HTERT RPE-1 (cell line): ENCODE measurements around the gene SLC4A7.
"Not testable (repeated sequence)": the region's sequence is repeated elsewhere in the genome, so short reads cannot be mapped to it uniquely, and the experiment has no call there.

Experiments used
- in situ Hi-C: fragments of 300-500 bp; cut with MboI; formaldehyde crosslinking; loops from 4 replicates; pipeline ENCODE4 v1.14.3; 2020; ENCODE audit warnings: low sequenced_read_pairs

Gene SLC4A7

DNA sequence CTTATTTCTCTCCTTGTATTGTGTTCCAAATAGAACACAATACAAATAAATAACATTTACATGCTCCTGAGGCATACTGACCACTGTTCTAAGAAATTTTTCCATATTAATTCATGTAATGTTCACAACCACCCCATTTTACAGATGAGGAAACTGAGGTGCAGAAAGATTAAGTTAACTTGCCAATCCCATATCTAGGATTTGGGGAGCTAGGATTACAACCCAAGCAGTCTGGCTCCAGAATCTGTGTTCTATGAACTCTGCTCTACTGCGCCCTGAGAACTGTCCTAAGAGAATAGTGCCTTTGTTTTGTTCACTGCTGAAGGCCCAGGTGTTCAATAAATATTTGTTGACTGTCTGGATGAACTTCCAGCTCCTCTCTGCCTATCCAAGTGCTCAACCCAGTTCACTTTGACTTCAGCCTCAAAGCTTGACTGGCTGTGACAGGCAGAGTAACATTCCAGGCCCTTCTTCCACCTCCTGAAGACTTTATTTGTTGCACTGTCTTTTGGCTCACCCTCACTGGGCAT lies 118.1 kb downstream of the SLC4A7 start:
- in situ Hi-C loops = no loop called here

GRCh38 chr3:27360113-27361078 lies 123.8 kb downstream of the SLC4A7 start:
- in situ Hi-C loops = no loop called here

- in situ Hi-C loops = no loop called here
Observed at GRCh38 chr3:27358372-27358771, 125.8 kb downstream of the SLC4A7 start.

DNA sequence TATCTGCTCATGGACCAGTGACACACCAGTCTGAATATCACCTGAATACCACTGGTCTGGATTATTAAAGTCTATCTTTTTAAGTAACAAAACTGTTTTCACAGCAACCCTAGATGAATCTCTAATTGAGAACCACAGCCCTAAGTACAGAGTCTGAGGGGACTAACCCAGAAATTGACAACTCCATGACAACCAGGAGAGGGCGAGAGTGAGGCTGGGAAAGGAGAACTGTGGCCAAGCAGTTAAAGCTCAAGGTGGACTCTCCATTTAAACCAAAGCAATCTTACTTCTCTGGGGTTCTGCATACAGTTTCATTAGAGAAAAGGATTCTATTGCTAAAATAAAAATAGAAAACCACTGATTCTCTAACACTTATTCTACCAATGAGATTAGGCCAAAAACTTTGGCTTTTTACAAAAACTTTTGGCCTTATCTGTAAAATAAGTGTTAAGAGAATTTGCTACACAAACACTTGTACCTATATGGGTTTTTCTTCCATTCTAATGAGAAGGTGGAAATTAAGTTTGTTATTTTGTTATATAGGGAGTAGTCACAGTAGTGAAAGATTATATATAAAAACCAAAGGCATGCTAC lies 126.4 kb downstream of the SLC4A7 start:
- in situ Hi-C loops = no loop called here

DNA sequence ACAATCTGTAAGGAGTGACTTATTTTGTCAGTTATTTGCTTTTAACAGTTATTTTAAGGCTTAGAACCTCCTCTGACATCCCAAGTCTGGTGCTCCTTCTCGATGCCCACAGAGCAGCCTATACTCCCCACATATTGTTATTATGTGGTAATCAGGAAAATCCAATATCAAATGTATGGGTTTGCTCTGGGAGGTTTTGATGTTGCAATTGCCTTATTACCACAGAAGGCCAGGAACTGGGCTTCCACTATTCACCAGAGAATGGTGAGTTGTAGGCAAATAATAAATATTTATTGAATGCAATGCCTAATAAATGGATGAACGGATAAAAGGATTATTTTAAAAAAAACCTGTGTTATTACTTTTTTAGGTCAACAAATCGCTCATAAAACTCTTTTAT lies 127.2 kb downstream of the SLC4A7 start:
- in situ Hi-C loops = no loop called here

DNA sequence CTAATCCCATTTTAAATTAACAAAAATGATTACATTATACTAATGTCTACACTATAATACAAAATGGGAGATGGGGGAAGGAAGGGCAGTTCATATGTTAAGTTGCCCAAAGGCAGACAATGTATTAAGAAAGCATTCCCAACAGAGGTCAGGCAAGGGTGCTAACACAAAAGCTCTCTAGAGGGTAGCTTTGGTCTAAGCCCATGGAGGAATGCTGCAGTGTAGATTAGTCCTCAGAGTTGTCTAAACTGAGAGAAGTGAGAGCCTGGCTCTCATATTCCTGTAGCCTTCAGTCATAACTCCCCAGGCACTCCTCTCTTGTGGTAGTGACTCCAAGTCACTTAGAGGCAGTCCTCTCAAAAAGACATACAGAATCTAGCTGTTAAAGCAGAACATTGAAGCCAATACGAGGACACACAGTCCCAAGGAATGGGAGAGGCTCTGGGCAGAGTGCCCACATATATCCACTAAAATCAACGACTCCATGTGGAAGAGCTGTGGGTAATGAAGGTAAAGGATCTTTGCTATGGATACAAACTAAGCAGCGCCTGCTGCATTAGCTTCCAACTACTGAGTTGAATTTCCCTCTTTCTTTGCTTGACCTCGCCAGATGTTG lies 129.5 kb downstream of the SLC4A7 start:
- in situ Hi-C loops = no loop called here

DNA sequence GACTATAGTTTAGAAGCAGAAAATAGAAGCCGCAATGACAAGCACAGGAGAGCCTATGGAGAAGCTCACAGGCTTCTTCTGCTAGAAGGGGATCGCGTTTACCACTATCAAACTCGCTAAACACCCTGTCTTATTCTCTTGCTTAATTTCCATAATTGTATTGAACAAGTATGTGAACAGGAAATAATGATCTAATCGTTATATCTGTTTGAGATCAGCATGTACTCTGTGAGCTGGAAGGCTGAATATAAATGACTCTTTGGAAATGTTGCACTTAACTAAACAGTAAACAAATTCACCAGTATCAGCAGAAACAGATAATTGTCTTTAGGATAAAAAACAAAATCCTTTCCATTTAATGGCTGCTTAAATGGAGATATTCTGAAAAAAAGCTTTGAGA lies 130.0 kb downstream of the SLC4A7 start:
- in situ Hi-C loops = no loop called here

- in situ Hi-C loops = no loop called here
Observed at GRCh38 chr3:27353221-27353620, 131.0 kb downstream of the SLC4A7 start.

GRCh38 chr3:27352047-27352446 lies 132.1 kb downstream of the SLC4A7 start:
- in situ Hi-C loops = no loop called here

DNA sequence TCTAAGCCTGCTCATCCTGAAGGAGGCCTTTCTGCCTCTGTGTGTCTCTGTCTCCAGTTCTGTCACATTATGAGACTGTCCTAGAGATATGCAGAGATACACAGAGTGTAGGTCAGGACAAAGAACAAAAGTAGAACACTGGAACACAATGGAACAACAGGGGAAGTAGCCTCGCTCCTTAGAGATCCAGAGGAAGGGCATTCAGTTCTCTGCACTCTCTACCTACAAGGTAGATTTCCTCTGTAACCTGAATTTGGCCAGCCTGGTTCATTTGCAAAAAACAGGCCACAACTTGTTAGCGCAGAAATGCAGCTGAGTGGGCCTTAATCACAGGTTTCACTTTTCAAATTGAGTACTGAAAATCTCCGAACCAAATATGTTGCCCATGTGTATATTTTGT lies 134.4 kb downstream of the SLC4A7 start:
- in situ Hi-C loops = no loop called here

- in situ Hi-C loops = no loop called here
Observed at GRCh38 chr3:27345959-27346865, 138.0 kb downstream of the SLC4A7 start.

DNA sequence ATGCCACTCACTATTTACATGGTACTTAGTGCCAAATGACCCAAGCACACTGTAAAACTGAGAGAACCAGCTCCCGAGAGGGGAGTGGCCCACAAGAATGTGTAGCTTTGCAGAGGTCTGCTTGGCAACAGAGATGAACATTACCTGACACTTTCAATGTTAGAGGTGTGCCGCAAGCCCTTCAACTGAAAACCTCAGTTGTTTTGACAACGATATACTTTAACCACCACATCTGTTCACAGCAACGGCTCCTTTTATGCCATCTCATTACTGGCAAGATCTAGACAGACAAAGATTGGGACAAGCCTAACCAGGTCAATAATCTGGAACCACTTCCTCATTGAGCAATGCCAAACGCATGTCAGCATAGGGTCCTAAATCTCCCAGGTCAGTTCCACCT lies 138.7 kb downstream of the SLC4A7 start:
- in situ Hi-C loops = no loop called here

- in situ Hi-C loops = no loop called here
Observed at GRCh38 chr3:27345045-27345444, 139.1 kb downstream of the SLC4A7 start.

DNA sequence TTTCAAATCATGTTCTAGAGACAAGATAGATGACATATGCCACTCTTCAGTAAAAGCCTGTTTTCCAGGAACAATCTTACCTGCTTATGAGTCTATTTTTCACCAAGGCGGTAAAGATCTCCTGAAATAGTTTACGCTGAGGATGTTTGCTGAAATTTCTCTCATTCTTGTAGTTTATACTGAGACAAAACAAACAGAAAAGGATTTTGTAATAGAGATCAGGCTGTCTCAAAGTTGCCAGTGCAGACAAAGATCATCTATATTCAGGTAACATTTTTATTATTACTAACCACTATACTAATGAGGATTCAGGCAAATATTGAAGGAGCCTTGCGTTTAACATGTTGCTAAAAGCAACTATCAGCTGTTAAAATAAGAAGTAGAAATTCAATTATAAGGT lies 140.0 kb downstream of the SLC4A7 start:
- in situ Hi-C loops = no loop called here

GRCh38 chr3:27342267-27342666 lies 141.9 kb downstream of the SLC4A7 start:
- in situ Hi-C loops = no loop called here

- in situ Hi-C loops = no loop called here
Observed at GRCh38 chr3:27340534-27340933, 143.7 kb downstream of the SLC4A7 start.

DNA sequence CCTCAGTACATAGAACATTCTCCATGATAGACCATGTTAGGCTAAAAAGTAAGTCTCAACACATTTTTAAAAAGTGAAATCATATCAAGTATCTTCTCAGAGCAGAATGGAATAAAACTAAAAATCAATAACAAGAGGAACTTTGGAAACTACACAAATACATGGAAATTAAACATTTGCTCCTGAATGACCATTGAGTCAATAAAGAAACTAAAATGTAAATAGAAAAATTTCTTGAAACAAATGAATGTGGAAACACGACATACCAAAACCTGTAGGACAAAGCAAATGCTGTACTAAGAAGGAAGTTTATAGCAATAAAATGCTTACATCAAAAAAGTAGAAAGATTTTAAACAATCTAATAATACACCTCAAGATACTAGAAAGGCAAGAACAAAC lies 148.6 kb downstream of the SLC4A7 start:
- in situ Hi-C loops = no loop called here

DNA sequence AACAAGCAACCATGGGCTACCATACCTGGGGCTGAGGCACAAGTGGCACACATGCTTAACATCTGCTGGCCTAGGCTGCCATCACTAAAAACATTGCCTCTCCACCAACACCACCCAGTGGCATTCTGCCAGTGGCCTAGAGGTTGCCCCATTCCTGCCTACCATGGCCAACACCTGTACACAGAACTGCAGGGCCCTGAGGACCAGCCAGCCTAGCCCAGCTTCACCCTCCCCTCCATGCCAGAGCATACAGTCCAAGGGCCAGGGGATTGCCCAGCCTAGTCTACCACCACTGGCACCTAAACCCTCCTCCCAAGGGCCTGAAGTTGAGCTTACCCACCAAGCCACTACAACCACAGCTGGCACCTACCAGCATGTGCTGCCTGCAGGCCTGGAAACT lies 150.3 kb downstream of the SLC4A7 start:
- in situ Hi-C loops = no loop called here

DNA sequence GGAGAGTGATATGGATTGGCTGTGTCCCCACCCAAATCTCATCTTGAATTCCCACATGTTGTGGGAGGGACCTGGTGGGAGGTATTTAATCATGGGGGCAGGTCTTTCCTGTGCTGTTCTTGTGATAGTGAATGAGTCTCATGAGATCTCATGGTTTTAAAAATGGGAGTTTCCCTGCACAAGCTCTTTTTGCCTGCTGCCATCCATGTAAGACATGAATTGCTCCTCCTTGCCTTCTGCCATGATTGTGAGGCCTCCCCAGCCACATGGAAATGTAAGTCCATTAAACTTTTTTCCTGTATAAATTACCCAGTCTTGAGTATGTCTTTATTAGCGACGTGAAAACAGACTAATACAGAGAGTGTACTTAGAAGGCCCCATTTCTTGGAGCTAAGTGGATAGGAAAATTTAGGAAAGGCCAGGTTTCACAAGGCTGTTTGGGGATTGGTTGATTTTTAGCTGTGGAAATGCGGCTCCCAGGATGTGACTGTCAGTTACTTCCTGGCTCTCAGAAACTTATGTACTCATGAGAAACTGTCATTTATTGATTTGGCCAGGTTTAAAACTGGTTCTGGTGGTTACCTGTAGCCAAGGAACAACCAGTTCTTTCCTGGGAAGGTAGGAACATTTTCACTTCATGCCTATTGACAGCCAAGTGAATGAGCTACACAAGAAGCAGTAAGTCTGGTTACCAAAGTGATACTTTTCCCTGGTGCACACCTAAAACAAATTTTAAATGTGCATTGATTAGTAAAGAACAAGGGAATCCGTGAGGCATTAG lies 155.0 kb downstream of the SLC4A7 start:
- in situ Hi-C loops = not testable (repeated sequence)
